Spinal cord (tissue), 10 donors: ENCODE measurements around the gene SEC14L5. TPM values are rescaled to one million over a fixed set of nuclear protein-coding genes. Genes with fewer than 3 reads are reported as not detected.

Experiments
- DNase-seq, 6 donors: peaks; one replicate each; pipeline versions ENCODE4 v3.0.0 to v3.0.0-alpha.2; 2013 to 2015; ENCODE audit warnings: low spot score in 6 of 6, low read depth in 4 of 6
- H3K27ac ChIP-seq: one replicate; pipeline ENCODE4 v1.5.1; 2013; ENCODE audit warnings: low read depth, low read length, control low read depth
- H3K27me3 ChIP-seq: one replicate; pipeline ENCODE4 v1.6.1; 2013; ENCODE audit warnings: low read length; ENCODE audit not compliant: control insufficient read depth, insufficient read depth
- H3K36me3 ChIP-seq: one replicate; pipeline ENCODE4 v1.6.1; 2013; ENCODE audit warnings: low read length; ENCODE audit not compliant: control insufficient read depth, insufficient read depth
- H3K4me1 ChIP-seq: one replicate; pipeline ENCODE4 v1.6.1; 2013; ENCODE audit warnings: low read length; ENCODE audit not compliant: control insufficient read depth, insufficient read depth
- H3K4me3 ChIP-seq: one replicate; pipeline ENCODE4 v1.5.1; 2013; ENCODE audit warnings: low read depth, low read length, control low read depth
- H3K9me3 ChIP-seq: one replicate; pipeline ENCODE4 v1.6.1; 2013; ENCODE audit warnings: low read length; ENCODE audit not compliant: control insufficient read depth, insufficient read depth
- WGBS: methylation state at CpG from one replicate; pipeline ENCODE4 v1.1.5; 2013; ENCODE audit warnings: missing lambda C conversion rate; ENCODE audit not compliant: insufficient coverage; 5-methylcytosine and 5-hydroxymethylcytosine counted together
- polyA plus RNA-seq, 2 donors: library from polyadenylated mRNA; unstranded; fragments of 120-200 nt; gene quantifications; one replicate each; pipeline ENCODE4 v1.2.1, GENCODE V29; 2013; ENCODE audit not compliant: insufficient read length in 2 of 2
- total RNA-seq, 2 donors: library from RNA; depleted of rRNA in 1 of 2; stranded (reverse); fragments of 120-200 nt in 1 of 2; fragments of >200 nt in 1 of 2; gene quantifications; one replicate each; pipeline versions ENCODE4 v1.2.3 to v1.2.4, GENCODE V29; 2013 to 2014
- donor health status: healthy.

SEC14L5 gene
- total and polyA plus RNA-seq, 4 donors: 0.93 to 4.5 (median 1.7) TPM

DNA sequence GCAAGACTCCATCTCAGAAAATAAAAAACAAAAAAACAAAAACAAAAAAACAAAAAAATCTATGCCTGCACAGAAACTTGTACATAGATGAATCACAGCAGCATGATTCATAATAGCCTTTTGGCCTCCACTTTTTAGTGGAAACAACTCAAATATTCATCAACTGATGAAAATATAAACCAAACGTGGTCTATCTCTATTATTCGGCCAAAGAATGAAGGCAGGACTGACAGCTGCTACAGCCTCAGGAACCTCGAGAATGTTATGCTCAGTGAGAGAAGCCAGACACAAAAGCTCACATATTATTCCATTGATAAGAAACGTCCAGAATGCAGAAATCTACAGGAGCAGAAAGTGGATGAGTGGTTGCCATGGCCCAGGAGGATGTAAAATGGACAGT lies 41.0 kb upstream of the SEC14L5 start:
- H3K4me1 ChIP-seq: no peaks in the 10 kb centered on the region
- no peaks in the 10 kb centered on the region for H3K9me3 ChIP-seq
- no peak overlapping the region for H3K27ac ChIP-seq
- 94% methylated on average over 2 of the region's 4 CpGs for WGBS
- H3K36me3 ChIP-seq: no peaks in the 10 kb centered on the region
- no peaks in the 10 kb centered on the region for H3K27me3 ChIP-seq
- no peak for DNase-seq
- no peak overlapping the region for H3K4me3 ChIP-seq

- WGBS: 48% methylated on average over 12 of the region's 13 CpGs
These were observed 39.3 kb upstream of the SEC14L5 start for GRCh38 chr16:4918781-4919251.

GRCh38 chr16:4920826-4921225 lies 37.3 kb upstream of the SEC14L5 start:
- H3K27ac ChIP-seq: no peak overlapping the region
- no peaks in the 10 kb centered on the region for H3K4me1 ChIP-seq
- H3K36me3 ChIP-seq: no peaks in the 10 kb centered on the region
- no peak for DNase-seq
- no peak overlapping the region for H3K4me3 ChIP-seq
- no peaks in the 10 kb centered on the region for H3K9me3 ChIP-seq
- no peaks in the 10 kb centered on the region for H3K27me3 ChIP-seq
- 83% methylated on average over 5 of the region's 5 CpGs for WGBS

More at GRCh38 chr16:4918781-4919251, 39.3 kb upstream of the SEC14L5 start:
- no peak for DNase-seq
- Histone ChIP-seq H3K27me3 (no peaks in the 10 kb centered on the region), H3K36me3 (no peaks in the 10 kb centered on the region), H3K9me3 (no peaks in the 10 kb centered on the region), H3K27ac (no peak overlapping the region), H3K4me3 (no peak overlapping the region), H3K4me1 (no peaks in the 10 kb centered on the region)

GRCh38 chr16:4922721-4923342 lies 35.3 kb upstream of the SEC14L5 start:
- peaks cover 3% of the 10 kb centered on the region for H3K9me3 ChIP-seq
- no peak for DNase-seq
- H3K36me3 ChIP-seq: no peaks in the 10 kb centered on the region
- WGBS: 82% methylated on average over 13 of the region's 18 CpGs
- H3K27me3 ChIP-seq: no peaks in the 10 kb centered on the region
- H3K27ac ChIP-seq: no peak overlapping the region
- no peak overlapping the region for H3K4me3 ChIP-seq
- no peaks in the 10 kb centered on the region for H3K4me1 ChIP-seq

DNA sequence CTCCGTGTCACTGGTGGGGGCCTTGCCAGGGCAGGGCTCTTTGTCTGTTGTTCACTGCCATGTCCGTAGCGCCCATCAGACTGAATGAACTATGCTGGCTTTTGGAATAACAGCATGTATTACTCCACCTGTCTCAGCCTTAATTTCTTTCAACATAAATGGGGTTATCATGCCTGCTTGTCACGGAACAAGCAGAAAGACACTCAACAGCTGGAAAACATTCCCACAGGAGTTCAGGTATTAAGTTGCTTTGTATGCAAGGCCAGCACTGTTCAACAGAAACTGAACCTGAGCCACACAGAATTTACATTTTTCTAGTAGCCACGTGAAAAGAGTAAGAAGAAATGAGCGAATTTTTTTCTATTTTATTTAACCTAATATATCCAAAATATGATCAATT lies 34.3 kb upstream of the SEC14L5 start:
- Histone ChIP-seq H3K4me1 (no peaks in the 10 kb centered on the region), H3K27ac (no peak overlapping the region), H3K9me3 (peaks cover 3% of the 10 kb centered on the region), H3K36me3 (no peaks in the 10 kb centered on the region), H3K4me3 (no peak overlapping the region), H3K27me3 (no peaks in the 10 kb centered on the region)
- DNase-seq: peak in 1 of 6 donors; percentile 36
- 80% methylated on average over 3 of the region's 6 CpGs for WGBS

DNA sequence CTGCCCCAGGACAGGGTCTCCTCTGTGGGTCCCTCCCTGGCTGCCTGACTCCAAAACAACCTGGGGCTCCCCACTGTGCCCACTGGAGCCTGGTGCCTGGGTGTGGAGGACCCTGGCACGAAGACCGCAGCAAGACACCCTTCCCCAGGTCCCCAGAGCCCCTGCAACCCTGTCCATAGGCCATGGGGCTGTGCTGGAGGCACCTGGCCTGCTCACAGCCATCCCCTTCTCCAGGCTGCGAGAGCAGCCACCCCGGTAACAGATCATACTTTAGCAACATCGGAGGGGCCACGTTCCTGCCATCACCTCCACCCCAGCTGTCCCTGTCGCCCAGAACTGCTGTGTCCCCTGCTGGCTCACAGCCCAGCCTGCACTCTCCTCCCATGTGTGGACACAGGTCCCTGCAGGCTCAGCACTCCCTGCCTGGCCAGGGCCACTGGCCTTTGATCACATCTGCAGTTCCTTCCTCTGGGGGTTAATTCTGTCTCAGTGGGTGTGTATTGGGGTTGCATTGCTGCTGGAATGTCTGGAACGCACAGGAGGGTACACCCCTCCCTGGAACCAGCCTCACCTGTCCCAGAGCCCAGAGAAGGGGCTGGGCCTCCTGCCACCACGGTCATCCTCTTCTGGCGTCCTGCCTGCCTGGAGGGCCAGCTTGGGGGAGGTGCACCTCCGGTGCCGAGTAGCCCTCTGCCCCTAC lies 33.4 kb upstream of the SEC14L5 start:
- H3K4me1 ChIP-seq: no peaks in the 10 kb centered on the region
- H3K9me3 ChIP-seq: peaks cover 3% of the 10 kb centered on the region
- no peak for DNase-seq
- no peak overlapping the region for H3K27ac ChIP-seq
- H3K27me3 ChIP-seq: no peaks in the 10 kb centered on the region
- H3K36me3 ChIP-seq: no peaks in the 10 kb centered on the region
- 59% methylated on average over 11 of the region's 12 CpGs for WGBS
- no peak overlapping the region for H3K4me3 ChIP-seq

GRCh38 chr16:4925293-4925607 lies 32.9 kb upstream of the SEC14L5 start:
- H3K4me3 ChIP-seq: no peak overlapping the region
- no peaks in the 10 kb centered on the region for H3K36me3 ChIP-seq
- WGBS: 67% methylated on average over 4 of the region's 5 CpGs
- H3K9me3 ChIP-seq: peaks cover 3% of the 10 kb centered on the region
- no peaks in the 10 kb centered on the region for H3K4me1 ChIP-seq
- no peaks in the 10 kb centered on the region for H3K27me3 ChIP-seq
- DNase-seq: no peak
- no peak overlapping the region for H3K27ac ChIP-seq

DNA sequence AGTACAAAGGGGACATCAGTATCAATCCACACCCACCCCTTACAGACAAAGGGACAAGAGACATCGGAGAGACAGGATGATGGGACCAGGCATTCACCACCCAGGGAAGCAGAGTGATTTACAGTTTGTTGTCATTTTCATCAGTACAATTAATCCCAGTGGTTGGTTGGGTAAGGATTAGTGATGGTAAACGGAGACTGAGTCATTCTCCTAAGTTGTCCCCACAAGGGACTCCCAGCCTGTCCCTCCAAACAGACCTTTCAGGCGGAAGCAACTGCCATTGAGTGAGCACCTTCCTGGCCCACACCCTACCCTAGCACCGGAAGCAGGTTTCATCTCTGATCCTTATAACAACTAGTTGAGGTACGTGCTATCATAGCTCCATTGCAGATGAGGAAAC lies 32.3 kb upstream of the SEC14L5 start:
- H3K27ac ChIP-seq: no peak overlapping the region
- no peaks in the 10 kb centered on the region for H3K36me3 ChIP-seq
- peaks cover 3% of the 10 kb centered on the region for H3K9me3 ChIP-seq
- DNase-seq: no peak
- no peaks in the 10 kb centered on the region for H3K4me1 ChIP-seq
- no peak overlapping the region for H3K4me3 ChIP-seq
- peaks cover under 1% of the 10 kb centered on the region for H3K27me3 ChIP-seq
- 100% methylated on average over 1 of the region's 5 CpGs for WGBS

DNA sequence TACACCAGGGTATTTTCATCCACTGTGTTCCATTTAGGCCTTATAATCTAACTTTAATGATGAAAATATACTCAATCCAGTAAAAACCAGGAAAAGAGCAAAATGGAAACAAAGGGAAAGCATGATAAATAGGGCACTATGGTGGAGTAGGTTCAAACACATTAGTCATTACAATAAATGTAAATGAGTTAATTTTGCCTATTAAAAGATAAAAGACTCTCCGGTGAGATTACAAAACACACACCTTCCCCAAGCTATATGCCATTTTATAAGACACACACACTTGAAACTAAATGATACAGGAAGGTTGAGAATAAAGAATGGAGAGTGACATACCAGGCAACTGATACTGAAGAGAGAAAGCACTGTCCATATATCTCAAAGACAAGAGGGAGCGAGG lies 31.2 kb upstream of the SEC14L5 start:
- peaks cover 3% of the 10 kb centered on the region for H3K9me3 ChIP-seq
- WGBS: 90% methylated on average over 1 of the region's 2 CpGs
- H3K4me1 ChIP-seq: no peaks in the 10 kb centered on the region
- no peak overlapping the region for H3K27ac ChIP-seq
- peaks cover 5% of the 10 kb centered on the region for H3K27me3 ChIP-seq
- H3K4me3 ChIP-seq: no peak overlapping the region
- no peak for DNase-seq
- no peaks in the 10 kb centered on the region for H3K36me3 ChIP-seq

GRCh38 chr16:4927661-4928060 lies 30.5 kb upstream of the SEC14L5 start:
- DNase-seq: no peak
- WGBS: 100% methylated on average over 1 of the region's 2 CpGs

More at GRCh38 chr16:4927661-4928060, 30.5 kb upstream of the SEC14L5 start:
- Histone ChIP-seq H3K36me3 (no peaks in the 10 kb centered on the region), H3K4me1 (no peaks in the 10 kb centered on the region), H3K9me3 (peaks cover 3% of the 10 kb centered on the region), H3K4me3 (no peak overlapping the region), H3K27ac (no peak overlapping the region), H3K27me3 (peaks cover 5% of the 10 kb centered on the region)
